ENCODE measurements around the gene GDF15. TPM values are rescaled to one million over a fixed set of nuclear protein-coding genes. Genes with fewer than 3 reads are reported as not detected.
"Not testable (repeated sequence)": the region's sequence is repeated elsewhere in the genome, so short reads cannot be mapped to it uniquely, and the experiment has no call there.

GDF15 gene
- polyA plus RNA-seq, 3 donors: 0.36 TPM; not detected in 2

DNA sequence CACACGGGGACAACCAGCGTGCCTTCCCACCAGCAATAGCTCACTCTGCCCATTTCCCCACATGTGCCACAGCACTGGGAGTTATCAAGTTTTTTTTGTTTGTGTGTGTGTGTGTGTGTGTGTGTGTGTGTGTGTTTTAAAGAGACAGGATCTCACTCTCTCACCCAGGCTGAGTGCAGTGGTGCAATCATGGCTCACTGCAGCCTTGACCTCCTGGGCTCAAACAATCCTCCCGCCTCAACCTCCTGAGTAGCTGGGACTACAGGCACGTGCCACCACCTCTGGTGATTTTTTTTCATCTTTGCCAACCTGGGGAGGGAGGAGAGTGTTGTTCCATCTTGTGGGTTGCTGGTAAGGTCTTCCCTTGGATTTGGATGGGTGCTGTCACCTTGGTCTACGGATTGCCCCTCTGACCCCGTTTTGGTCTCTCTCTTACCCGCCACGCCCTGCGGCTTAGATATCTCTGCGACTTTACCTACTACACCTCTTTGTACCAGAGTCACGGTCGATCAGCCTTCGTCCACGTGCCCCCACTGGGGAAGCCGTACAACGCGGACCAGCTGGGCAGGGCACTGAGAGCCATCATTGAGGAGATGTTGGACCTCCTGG, 22.9 kb upstream of the GDF15 start:
- Histone ChIP-seq H4K20me1 (ENCODE audit: insufficient read depth, low read length) (no peaks in the 10 kb centered on the region), H3K9me3 (replicated peaks in 1 of 2; ENCODE audit: control insufficient read depth in 1 of 2, insufficient read depth in 1 of 2, low read length in 2 of 2) (no peaks in the 10 kb centered on the region), H3K36me3 (replicated peaks in 1 of 2; ENCODE audit: control insufficient read depth in 1 of 2, insufficient read depth in 2 of 2, low read length in 2 of 2) (peaks cover 21 to 46% of the 10 kb centered on the region in 2 donors), H3K4me2 (replicated peaks; ENCODE audit: extremely low read depth, low read length, poor library complexity, severe bottlenecking) (no peak overlapping the region), H3K9ac (ENCODE audit: insufficient read depth, low read length, poor library complexity, severe bottlenecking) (no peak overlapping the region), H3K79me2 (ENCODE audit: insufficient read depth, low read length) (no peaks in the 10 kb centered on the region), H3K4me3 (replicated peaks in 1 of 3; ENCODE audit: low read depth in 2 of 3, low read length in 3 of 3) (no peak overlapping the region), H3K27ac (ENCODE audit: low read depth in 1 of 2, low read length in 2 of 2) (no peak overlapping the region), H2AFZ (ENCODE audit: insufficient read depth, low read depth, low read length, poor library complexity, severe bottlenecking) (no peak overlapping the region), H3K4me1 (ENCODE audit: control insufficient read depth in 1 of 2, insufficient read depth in 2 of 2, low read length in 2 of 2) (peaks cover 26 to 31% of the 10 kb centered on the region in 2 donors), H3K27me3 (ENCODE audit: control insufficient read depth in 2 of 2, insufficient read depth in 2 of 2, low read length in 2 of 2) (no peaks in the 10 kb centered on the region)
- intact Hi-C loops (cut with micrococcal nuclease): no loop called here
- Mint-ChIP-seq H3K27me3 (ENCODE audit: low read depth in 3 of 3) (peaks cover 0 to 4% (median 3%) of the 10 kb centered on the region in 3 donors), H3K27ac (peak overlapping the region in 3 of 7 donors; percentile 70 to 91 (median 89)), H3K36me3 (peaks cover 69 to 87% of the 10 kb centered on the region in 2 donors), H3K4me3 (no peak overlapping the region), H3K9me3 (peaks cover 0 to 7% (median 0%) of the 10 kb centered on the region in 7 donors), H3K4me1 (peaks cover 38% of the 10 kb centered on the region)
- 92% methylated on average over 2 of the region's 17 CpGs for WGBS (ENCODE audit: insufficient coverage)
- DNase-seq: no peak
- TF ChIP-seq, protein P1, sequence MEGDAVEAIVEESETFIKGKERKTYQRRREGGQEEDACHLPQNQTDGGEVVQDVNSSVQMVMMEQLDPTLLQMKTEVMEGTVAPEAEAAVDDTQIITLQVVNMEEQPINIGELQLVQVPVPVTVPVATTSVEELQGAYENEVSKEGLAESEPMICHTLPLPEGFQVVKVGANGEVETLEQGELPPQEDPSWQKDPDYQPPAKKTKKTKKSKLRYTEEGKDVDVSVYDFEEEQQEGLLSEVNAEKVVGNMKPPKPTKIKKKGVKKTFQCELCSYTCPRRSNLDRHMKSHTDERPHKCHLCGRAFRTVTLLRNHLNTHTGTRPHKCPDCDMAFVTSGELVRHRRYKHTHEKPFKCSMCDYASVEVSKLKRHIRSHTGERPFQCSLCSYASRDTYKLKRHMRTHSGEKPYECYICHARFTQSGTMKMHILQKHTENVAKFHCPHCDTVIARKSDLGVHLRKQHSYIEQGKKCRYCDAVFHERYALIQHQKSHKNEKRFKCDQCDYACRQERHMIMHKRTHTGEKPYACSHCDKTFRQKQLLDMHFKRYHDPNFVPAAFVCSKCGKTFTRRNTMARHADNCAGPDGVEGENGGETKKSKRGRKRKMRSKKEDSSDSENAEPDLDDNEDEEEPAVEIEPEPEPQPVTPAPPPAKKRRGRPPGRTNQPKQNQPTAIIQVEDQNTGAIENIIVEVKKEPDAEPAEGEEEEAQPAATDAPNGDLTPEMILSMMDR (IDR thresholded peaks at IDR 0.05): no peak

DNA sequence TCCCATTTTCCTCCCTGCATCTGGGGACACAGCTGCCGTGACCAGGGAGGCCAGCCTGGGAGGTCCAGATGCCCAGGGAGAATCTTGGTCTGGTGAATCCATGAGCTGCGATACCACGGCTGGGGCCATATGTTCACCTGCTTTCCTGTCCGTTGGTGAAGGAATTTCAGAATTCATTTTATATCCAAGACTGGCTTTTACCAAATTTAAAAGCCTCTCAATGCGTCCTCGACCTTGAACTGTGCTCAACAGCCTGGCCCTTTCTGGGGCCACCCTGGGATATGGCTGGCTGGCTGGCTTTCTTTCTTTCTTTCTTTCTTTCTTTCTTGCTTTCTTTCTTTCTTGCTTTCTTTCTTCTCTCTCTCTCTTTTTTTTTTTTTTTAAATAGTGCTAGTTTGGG, 22.2 kb upstream of the GDF15 start:
- no peak overlapping the region for H3K4me2 ChIP-seq (replicated peaks; ENCODE audit: extremely low read depth, low read length, poor library complexity, severe bottlenecking)
- Mint-ChIP-seq H3K4me1 (peaks cover 38% of the 10 kb centered on the region), H3K36me3 (peaks cover 62 to 80% of the 10 kb centered on the region in 2 donors), H3K27ac (peak overlapping the region in 5 of 7 donors; percentile 50 to 94 (median 89)), H3K27me3 (ENCODE audit: low read depth in 3 of 3) (peaks cover 0 to 4% (median 3%) of the 10 kb centered on the region in 3 donors), H3K9me3 (peaks cover 0 to 7% (median 0%) of the 10 kb centered on the region in 7 donors), H3K4me3 (no peak overlapping the region)
- intact Hi-C loops (cut with micrococcal nuclease): no loop called here
- peaks cover 18 to 39% of the 10 kb centered on the region in 2 donors for H3K36me3 ChIP-seq (replicated peaks in 1 of 2; ENCODE audit: control insufficient read depth in 1 of 2, insufficient read depth in 2 of 2, low read length in 2 of 2)
- no peaks in the 10 kb centered on the region for H3K9me3 ChIP-seq (replicated peaks in 1 of 2; ENCODE audit: control insufficient read depth in 1 of 2, insufficient read depth in 1 of 2, low read length in 2 of 2)
- H4K20me1 ChIP-seq (ENCODE audit: insufficient read depth, low read length): no peaks in the 10 kb centered on the region
- H3K9ac ChIP-seq (ENCODE audit: insufficient read depth, low read length, poor library complexity, severe bottlenecking): no peak overlapping the region
- H3K79me2 ChIP-seq (ENCODE audit: insufficient read depth, low read length): no peaks in the 10 kb centered on the region
- TF ChIP-seq, protein P1 (IDR thresholded peaks at IDR 0.05): no peak
- H3K4me1 ChIP-seq (ENCODE audit: control insufficient read depth in 1 of 2, insufficient read depth in 2 of 2, low read length in 2 of 2): peaks cover 26 to 31% of the 10 kb centered on the region in 2 donors
- no peak overlapping the region for H2AFZ ChIP-seq (ENCODE audit: insufficient read depth, low read depth, low read length, poor library complexity, severe bottlenecking)
- H3K27me3 ChIP-seq (ENCODE audit: control insufficient read depth in 2 of 2, insufficient read depth in 2 of 2, low read length in 2 of 2): no peaks in the 10 kb centered on the region
- 67% methylated on average over 1 of the region's 6 CpGs for WGBS (ENCODE audit: insufficient coverage)
- no peak for DNase-seq
- H3K27ac ChIP-seq (ENCODE audit: low read depth in 1 of 2, low read length in 2 of 2): no peak overlapping the region
- H3K4me3 ChIP-seq (replicated peaks in 1 of 3; ENCODE audit: low read depth in 2 of 3, low read length in 3 of 3): no peak overlapping the region

DNA sequence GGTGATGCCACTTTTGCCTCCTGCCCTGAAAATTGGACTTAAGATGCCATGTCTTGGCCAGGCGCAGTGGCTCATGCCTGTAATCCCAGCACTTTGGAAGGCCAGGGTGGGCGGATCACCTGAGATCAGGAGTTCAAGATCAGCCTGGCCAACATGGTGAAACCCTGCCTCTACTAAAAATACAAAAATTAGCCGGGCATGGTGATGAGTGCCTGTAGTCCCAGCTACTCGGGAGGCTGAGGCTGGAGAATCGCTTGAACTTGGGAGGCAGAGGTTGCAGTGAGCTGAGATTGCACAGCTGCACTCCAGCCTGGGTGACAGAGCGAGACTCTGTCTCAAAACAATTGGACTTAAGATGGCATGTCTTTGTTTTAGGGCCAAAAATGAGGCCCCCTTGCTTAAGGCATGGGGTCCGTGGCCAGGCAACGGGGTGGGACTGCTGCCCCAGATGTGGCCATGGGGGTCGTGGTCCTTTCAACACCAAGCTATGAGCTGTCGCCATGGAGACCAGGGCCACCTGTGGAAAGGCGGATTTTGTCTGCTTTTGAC, 21.6 kb upstream of the GDF15 start:
- H4K20me1 ChIP-seq (ENCODE audit: insufficient read depth, low read length); H3K9me3 ChIP-seq (replicated peaks in 1 of 2; ENCODE audit: control insufficient read depth in 1 of 2, insufficient read depth in 1 of 2, low read length in 2 of 2); H3K27me3 Mint-ChIP-seq (ENCODE audit: low read depth in 3 of 3); H3K9me3 Mint-ChIP-seq; H3K79me2 ChIP-seq (ENCODE audit: insufficient read depth, low read length); H2AFZ ChIP-seq (ENCODE audit: insufficient read depth, low read depth, low read length, poor library complexity, severe bottlenecking); H3K27me3 ChIP-seq (ENCODE audit: control insufficient read depth in 2 of 2, insufficient read depth in 2 of 2, low read length in 2 of 2); intact Hi-C loops (cut with micrococcal nuclease); DNase-seq: not testable (repeated sequence)
- H3K36me3 Mint-ChIP-seq: peaks cover 58 to 78% of the 10 kb centered on the region in 2 donors
- Histone ChIP-seq H3K36me3 (replicated peaks in 1 of 2; ENCODE audit: control insufficient read depth in 1 of 2, insufficient read depth in 2 of 2, low read length in 2 of 2) (peaks cover 20 to 33% of the 10 kb centered on the region in 2 donors), H3K4me3 (replicated peaks in 1 of 3; ENCODE audit: low read depth in 2 of 3, low read length in 3 of 3) (peak overlapping the region in 1 of 3 experiments; percentile 42), H3K9ac (ENCODE audit: insufficient read depth, low read length, poor library complexity, severe bottlenecking) (peak overlapping the region; percentile 38), H3K4me2 (replicated peaks; ENCODE audit: extremely low read depth, low read length, poor library complexity, severe bottlenecking) (peak overlapping the region; percentile 55), H3K27ac (ENCODE audit: low read depth in 1 of 2, low read length in 2 of 2) (peak overlapping the region; percentile 29 to 76), H3K4me1 (ENCODE audit: control insufficient read depth in 1 of 2, insufficient read depth in 2 of 2, low read length in 2 of 2) (peaks cover 26 to 31% of the 10 kb centered on the region in 2 donors)
- 82% methylated on average over 6 of the region's 11 CpGs for WGBS (ENCODE audit: insufficient coverage)
- H3K27ac Mint-ChIP-seq: peak overlapping the region; percentile 77 to 94 (median 89)
- H3K4me1 Mint-ChIP-seq: peaks cover 38% of the 10 kb centered on the region
- peak overlapping the region; percentile 61 to 72 for H3K4me3 Mint-ChIP-seq

Measured in CD14-positive monocyte (primary cell).